Effector memory CD8-positive, alpha-beta T cell (primary cell): ENCODE results near the gene SESN2.
"Not testable (repeated sequence)": the region's sequence is repeated elsewhere in the genome, so short reads cannot be mapped to it uniquely, and the experiment has no call there.

ENCODE experiments used
- ATAC-seq: fragments of 150-1000 bp; cut with Tn5 transposase; replicated peaks from 2 replicates; pipeline ENCODE4 v1.10.0; 2021; ENCODE audit warnings: mild to moderate bottlenecking, moderate library complexity
- DNase-seq, 3 experiments: peaks; one replicate each; pipeline ENCODE4 v3.0.0; 2021
- H3K27ac Mint-ChIP-seq, 2 donors: one replicate each; pipeline ENCODE4 v1.8.0; 2022; ENCODE audit warnings: mild to moderate bottlenecking in 2 of 2, mixed read lengths in 2 of 2, moderate library complexity in 2 of 2
- H3K27me3 Mint-ChIP-seq, 2 donors: one replicate each; pipeline ENCODE4 v1.8.0; 2022; ENCODE audit warnings: mixed read lengths in 2 of 2
- H3K36me3 Mint-ChIP-seq: one replicate; pipeline ENCODE4 v1.8.0; 2022; ENCODE audit warnings: mild to moderate bottlenecking, moderate library complexity, mixed read lengths; ENCODE audit not compliant: insufficient read depth
- H3K4me1 Mint-ChIP-seq, 2 donors: one replicate each; pipeline ENCODE4 v1.8.0; 2022; ENCODE audit warnings: low read depth in 2 of 2, mixed read lengths in 2 of 2
- H3K4me3 Mint-ChIP-seq, 2 donors: one replicate each; pipeline ENCODE4 v1.8.0; 2022; ENCODE audit warnings: mild to moderate bottlenecking in 2 of 2, mixed read lengths in 2 of 2, moderate library complexity in 2 of 2
- H3K9me3 Mint-ChIP-seq, 2 donors: one replicate each; pipeline ENCODE4 v1.8.0; 2022; ENCODE audit warnings: mixed read lengths in 2 of 2

Gene SESN2

DNA sequence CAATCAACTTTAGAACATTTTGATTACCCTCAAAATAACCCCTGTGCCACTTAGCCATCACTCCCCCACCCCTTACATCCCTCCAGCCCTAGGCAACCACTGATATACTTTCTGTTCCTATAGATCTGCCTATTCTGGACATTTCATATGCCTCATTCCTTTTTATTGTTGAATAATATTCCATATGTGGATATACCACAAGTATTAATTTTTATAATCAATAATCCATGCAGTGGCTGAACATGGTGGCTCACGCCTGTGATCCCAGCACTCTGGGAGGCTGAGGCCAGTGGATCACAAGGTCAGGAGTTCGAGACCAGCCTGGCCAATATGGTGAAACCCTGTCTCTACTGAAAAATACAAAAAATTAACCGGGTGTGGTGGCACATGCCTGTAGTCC, 49.4 kb downstream of the SESN2 start:
- Mint-ChIP-seq H3K9me3 (no peaks in the 10 kb centered on the region), H3K27ac (no peak overlapping the region), H3K36me3 (no peaks in the 10 kb centered on the region), H3K4me1 (no peaks in the 10 kb centered on the region), H3K27me3 (peaks cover 0 to 7% of the 10 kb centered on the region in 2 donors), H3K4me3 (no peak overlapping the region)
- no peak for ATAC-seq
- no peak for DNase-seq

DNA sequence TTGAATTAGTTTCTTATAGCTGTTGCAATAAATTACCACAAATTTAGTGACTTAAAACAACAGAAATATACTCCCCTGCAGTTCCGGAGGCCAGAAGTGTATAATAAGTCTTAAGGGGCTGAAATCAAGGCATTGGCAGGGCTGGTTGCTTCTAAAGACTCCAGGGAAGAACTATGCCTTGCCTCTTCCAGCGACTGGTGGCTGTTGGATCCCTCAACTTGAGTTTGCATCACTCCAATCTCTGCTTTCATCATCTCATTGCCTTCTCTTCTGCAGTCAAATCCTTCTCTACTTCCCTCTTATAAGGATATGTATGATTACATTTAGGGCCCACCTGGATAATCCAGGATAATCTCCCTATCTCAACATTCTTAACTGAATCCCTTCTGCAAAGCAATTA, 50.4 kb downstream of the SESN2 start:
- no peaks in the 10 kb centered on the region for H3K9me3 Mint-ChIP-seq
- H3K4me3 Mint-ChIP-seq = no peak overlapping the region
- DNase-seq (no peak), ATAC-seq (no peak)
- no peaks in the 10 kb centered on the region for H3K4me1 Mint-ChIP-seq
- H3K27ac Mint-ChIP-seq = no peak overlapping the region
- peaks cover 0 to 7% of the 10 kb centered on the region in 2 donors for H3K27me3 Mint-ChIP-seq
- no peaks in the 10 kb centered on the region for H3K36me3 Mint-ChIP-seq

DNA sequence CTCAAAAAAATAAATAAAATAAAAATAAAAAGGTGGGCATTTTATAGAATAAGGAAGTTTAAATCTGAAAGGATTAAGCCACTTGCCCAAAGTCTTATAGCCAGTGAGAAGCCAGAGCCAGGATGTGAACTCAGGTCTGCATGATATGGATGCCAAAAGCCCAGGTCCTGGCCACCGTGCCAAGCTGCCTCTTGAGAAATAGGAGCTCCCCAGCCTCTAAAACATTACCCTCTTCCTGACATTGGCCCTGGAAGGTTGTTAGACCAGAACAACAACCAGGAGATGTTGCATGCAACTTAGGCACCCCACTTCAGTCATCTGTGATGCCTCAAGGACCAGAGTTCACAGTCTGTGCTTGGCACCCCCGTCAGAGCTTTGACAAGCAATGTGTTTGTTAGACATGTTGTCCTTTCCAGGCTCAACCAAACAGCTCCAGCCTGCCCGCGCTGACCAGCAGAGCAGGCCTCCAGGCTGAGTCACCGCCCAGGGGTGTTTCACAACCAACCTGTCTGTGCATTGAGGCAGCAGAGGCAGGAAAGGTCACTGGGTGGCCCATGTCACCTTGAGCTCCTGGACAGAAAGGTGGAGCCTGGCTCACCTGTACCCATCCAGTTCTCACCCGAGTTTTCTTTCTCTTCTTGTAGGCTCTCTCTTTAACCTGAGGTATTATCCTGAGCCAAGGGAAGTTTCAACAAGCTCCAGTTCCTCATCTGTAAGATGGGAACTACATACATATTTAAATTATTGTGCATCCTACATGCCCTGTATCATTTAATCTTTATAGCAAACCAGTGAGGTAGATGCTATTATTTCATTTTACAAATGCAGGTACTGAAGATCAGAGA, 54.6 kb downstream of the SESN2 start:
- Mint-ChIP-seq H3K4me3 (no peak overlapping the region), H3K27ac (no peak overlapping the region), H3K4me1 (no peaks in the 10 kb centered on the region), H3K9me3 (no peaks in the 10 kb centered on the region), H3K27me3 (peaks cover 0 to 7% of the 10 kb centered on the region in 2 donors), H3K36me3 (no peaks in the 10 kb centered on the region)
- ATAC-seq (no peak), DNase-seq (no peak)

DNA sequence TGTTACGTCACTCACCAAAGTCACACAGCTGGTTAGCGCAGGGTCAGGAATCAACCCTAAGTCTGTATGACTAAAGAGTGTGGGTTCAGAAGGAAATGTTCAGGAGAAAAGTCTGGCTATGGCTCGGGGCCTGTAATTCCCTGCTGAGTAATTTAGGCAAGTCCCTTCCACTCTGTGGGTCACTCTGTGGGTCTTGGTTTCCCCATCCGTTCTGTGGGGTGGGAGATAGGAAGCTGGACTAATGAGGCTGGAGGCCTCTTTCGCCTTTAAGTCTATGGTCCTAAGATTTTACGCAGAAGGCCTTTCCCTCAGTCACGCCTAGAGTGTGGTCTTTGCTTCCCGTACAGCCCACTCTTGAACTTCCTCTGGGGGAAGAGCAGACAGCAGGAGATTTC, 55.2 kb downstream of the SESN2 start:
- Mint-ChIP-seq H3K4me3 (no peak overlapping the region), H3K4me1 (no peaks in the 10 kb centered on the region), H3K9me3 (no peaks in the 10 kb centered on the region), H3K27me3 (peaks cover 0 to 7% of the 10 kb centered on the region in 2 donors), H3K27ac (peak overlapping the region in 1 of 2 donors; percentile 8), H3K36me3 (no peaks in the 10 kb centered on the region)
- DNase-seq = no peak
- no peak for ATAC-seq

DNA sequence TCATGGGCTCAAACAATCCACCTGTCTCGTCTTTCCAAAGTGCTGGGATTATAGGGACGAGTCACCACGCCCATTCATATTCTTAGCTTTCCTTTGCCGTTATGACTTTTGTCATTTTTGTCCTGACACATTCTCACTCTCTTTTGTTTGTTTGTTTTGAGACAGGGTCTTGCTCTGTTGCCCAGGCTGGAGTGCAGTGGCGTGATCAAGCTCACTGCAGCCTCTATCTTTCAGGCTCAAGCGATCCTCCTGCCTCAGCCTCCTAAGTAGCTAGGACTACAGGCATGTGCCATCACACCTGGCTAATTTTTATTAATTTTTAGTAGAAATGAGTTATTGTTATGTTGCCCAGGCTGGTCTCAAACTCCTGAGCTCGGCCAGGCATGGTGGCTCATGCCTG, 57.7 kb downstream of the SESN2 start:
- DNase-seq = no peak
- no peak for ATAC-seq
- no peaks in the 10 kb centered on the region for H3K27me3 Mint-ChIP-seq
- H3K9me3 Mint-ChIP-seq = no peaks in the 10 kb centered on the region
- no peaks in the 10 kb centered on the region for H3K4me1 Mint-ChIP-seq
- H3K27ac Mint-ChIP-seq = no peak overlapping the region
- no peak overlapping the region for H3K4me3 Mint-ChIP-seq
- peaks cover 3% of the 10 kb centered on the region for H3K36me3 Mint-ChIP-seq

DNA sequence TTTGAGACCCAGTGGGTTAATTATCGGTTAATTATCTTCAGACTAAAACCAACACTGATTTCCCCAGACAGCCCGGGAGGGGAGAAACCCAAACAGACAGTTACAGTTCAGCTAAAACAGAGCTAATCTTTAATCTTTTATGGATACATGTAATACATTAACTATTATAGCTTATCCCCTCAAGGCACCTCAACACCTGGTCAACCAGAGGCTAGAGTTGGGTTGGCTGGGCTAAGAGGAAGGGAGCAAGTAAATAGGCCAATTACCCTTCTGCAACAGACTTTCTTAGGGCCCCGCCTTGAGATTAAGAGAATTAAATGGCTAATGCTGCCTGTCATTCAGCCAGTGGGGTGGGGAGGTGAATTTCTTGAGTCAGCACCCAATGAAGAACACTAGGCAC, 62.9 kb downstream of the SESN2 start:
- H3K27ac Mint-ChIP-seq = no peak overlapping the region
- H3K9me3 Mint-ChIP-seq = no peaks in the 10 kb centered on the region
- no peaks in the 10 kb centered on the region for H3K4me1 Mint-ChIP-seq
- ATAC-seq (no peak), DNase-seq (no peak)
- H3K27me3 Mint-ChIP-seq = no peaks in the 10 kb centered on the region
- H3K4me3 Mint-ChIP-seq = no peak overlapping the region
- peaks cover 3% of the 10 kb centered on the region for H3K36me3 Mint-ChIP-seq

DNA sequence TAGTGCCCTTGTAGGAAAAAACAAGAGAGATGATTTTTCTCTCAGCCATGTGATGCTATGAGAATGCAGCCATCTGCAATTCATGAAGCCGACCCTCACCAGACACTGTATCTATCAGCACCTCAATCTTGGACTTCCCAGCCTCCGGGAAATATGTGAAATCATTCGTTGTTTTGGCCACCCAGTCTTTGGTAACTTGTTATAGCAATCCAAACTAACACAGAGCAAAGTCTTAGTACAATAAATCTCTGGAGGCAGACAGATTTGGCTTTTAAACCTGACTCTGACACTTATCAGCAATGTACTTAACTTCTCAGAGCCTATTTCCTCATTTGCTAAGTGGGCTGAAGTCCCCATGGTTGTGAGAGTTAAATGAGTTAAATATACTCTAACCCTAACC, 64.4 kb downstream of the SESN2 start:
- no peak overlapping the region for H3K4me3 Mint-ChIP-seq
- no peaks in the 10 kb centered on the region for H3K27me3 Mint-ChIP-seq
- H3K4me1 Mint-ChIP-seq = peaks cover 5 to 6% of the 10 kb centered on the region in 2 donors
- DNase-seq = no peak
- no peaks in the 10 kb centered on the region for H3K9me3 Mint-ChIP-seq
- ATAC-seq = no peak
- no peak overlapping the region for H3K27ac Mint-ChIP-seq
- peaks cover 11% of the 10 kb centered on the region for H3K36me3 Mint-ChIP-seq

DNA sequence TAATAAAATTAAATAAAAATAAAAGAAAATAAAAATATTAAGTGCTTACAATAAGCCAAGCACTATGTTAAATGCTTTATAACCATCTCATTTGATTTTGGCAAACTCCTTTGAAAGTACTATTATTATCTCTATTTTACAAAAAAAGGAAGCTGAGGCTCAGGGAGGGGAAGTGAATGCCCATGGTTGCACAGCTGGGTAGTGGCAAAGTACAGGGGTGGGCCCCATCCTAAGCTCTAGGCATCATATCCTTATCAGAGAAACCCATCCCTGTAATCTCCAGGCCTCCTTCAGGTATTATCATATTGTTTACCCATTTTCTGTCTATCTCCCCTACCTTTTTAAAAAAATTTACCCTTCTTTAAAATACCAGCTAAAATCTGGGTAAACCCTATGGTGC, 67.2 kb downstream of the SESN2 start:
- H3K36me3 Mint-ChIP-seq = peaks cover 28% of the 10 kb centered on the region
- peaks cover 13% of the 10 kb centered on the region in 2 donors for H3K4me1 Mint-ChIP-seq
- no peaks in the 10 kb centered on the region for H3K27me3 Mint-ChIP-seq
- DNase-seq (no peak), ATAC-seq (no peak)
- H3K9me3 Mint-ChIP-seq = no peaks in the 10 kb centered on the region
- H3K4me3 Mint-ChIP-seq = no peak overlapping the region
- no peak overlapping the region for H3K27ac Mint-ChIP-seq

DNA sequence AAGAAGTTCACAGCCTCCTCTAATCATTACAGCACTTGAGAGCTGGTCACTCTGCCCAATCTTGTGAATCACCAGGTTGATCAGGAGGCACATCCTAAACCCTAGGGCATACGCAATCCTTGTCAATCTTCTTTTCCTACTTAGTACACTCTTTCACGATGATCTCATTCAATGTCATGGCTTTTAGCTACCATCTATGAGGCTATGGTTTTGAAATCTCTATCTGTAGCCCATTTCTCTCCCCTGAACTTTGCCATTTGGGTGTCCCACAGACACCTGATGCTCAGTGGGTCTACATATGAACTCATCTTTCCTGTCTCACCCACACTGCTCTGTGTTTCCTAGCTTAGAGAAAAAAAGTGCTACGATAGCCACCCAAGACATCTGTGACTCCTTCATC, 67.7 kb downstream of the SESN2 start:
- H3K36me3 Mint-ChIP-seq = peaks cover 31% of the 10 kb centered on the region
- peaks cover 13% of the 10 kb centered on the region in 2 donors for H3K4me1 Mint-ChIP-seq
- no peaks in the 10 kb centered on the region for H3K9me3 Mint-ChIP-seq
- no peaks in the 10 kb centered on the region for H3K27me3 Mint-ChIP-seq
- DNase-seq (no peak), ATAC-seq (no peak)
- H3K27ac Mint-ChIP-seq = no peak overlapping the region
- no peak overlapping the region for H3K4me3 Mint-ChIP-seq

DNA sequence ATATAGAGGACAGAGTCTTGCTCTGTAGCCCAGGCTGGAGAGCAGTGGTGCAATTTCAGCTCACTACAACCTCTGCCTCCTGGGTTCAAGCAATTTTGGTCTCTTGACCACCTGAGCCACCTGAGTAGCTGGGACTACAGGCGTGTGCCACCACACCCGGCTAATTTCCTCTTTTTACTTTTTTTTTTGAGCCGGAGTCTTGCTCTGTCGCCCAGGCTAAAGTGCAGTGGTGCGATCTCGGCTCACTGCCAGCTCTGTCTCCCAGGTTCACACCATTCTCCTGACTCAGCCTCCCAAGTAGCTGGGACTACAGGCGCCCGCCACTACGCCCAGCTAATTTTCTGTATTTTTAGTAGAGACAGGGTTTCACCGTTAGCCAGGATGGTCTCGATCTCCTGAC, 68.1 kb downstream of the SESN2 start:
- not testable (repeated sequence) for H3K27ac Mint-ChIP-seq, ATAC-seq

DNA sequence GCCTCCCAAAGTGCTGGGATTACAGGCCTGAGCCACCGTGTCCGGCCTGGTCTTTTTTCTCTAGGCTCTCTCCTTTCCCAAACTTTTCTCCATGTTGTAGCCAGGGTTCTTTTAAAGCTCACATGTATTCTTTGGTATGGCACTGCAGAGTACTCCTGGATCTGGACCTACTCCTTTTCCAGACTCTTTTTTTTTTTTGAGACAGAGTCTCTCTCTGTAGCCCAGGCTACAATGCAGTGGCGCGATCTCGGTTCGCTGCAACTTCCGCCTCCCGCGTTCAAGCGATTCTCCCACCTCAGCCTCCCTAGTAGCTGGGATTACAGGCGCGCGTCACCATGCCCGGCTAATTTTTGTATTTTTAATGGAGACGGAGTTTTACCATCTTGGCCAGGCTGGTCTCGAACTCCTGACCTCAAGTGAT, 68.9 kb downstream of the SESN2 start:
- Mint-ChIP-seq H3K9me3 (no peaks in the 10 kb centered on the region), H3K4me3 (peak overlapping the region; percentile 95 to 98), H3K27me3 (no peaks in the 10 kb centered on the region), H3K36me3 (peaks cover 37% of the 10 kb centered on the region), H3K4me1 (peaks cover 20 to 22% of the 10 kb centered on the region in 2 donors), H3K27ac (peak overlapping the region; percentile 99)
- ATAC-seq = no peak
- no peak for DNase-seq

More for the DNA sequence above, 68.1 kb downstream of the SESN2 start:
- H3K9me3 Mint-ChIP-seq, H3K27me3 Mint-ChIP-seq, DNase-seq: not testable (repeated sequence)
- Mint-ChIP-seq H3K4me3 (peak overlapping the region in 1 of 2 donors; percentile 98), H3K36me3 (peaks cover 34% of the 10 kb centered on the region), H3K4me1 (peaks cover 13 to 15% of the 10 kb centered on the region in 2 donors)

DNA sequence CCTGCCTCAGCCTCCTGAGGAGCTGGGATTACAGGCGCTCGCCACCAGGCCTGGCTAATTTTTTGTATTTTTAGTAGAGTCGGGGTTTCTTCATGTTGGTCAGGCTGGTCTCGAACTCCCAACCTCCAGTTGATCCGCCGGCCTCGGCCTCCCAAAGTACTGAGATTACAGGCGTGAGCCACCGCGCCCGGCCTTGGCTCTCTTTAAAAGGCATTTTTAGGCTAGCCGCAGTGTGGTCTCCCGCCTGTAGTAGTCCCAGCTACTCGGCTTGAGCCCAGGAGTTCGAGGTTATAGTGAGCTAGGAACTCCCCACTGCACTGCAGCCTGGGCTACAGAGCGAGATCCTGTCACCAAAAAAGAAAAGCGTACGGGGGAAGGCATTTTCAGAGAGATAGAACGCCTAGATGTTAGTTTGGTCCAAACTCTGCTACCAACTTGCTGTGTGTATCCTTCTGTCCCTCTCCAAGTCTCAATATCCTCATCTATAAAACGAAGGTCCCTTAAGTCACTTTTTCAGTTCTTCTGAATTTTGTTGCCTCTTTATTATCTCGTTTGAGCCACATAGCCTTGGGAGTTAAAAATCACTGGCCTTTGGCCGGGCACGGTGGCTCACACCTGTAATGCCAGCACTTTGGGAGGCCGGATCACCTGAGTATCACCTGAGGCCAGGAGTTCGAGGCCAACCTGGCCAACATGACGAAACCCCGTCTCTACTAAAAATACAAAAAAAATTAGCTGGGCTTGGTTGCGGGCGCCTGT, 70.3 kb downstream of the SESN2 start:
- Mint-ChIP-seq H3K36me3 (peaks cover 50% of the 10 kb centered on the region), H3K9me3 (no peaks in the 10 kb centered on the region), H3K27ac (peak overlapping the region; percentile 99), H3K27me3 (no peaks in the 10 kb centered on the region), H3K4me1 (peaks cover 21 to 22% of the 10 kb centered on the region in 2 donors), H3K4me3 (peak overlapping the region; percentile 95 to 98)
- ATAC-seq (peak; percentile 39), DNase-seq (no peak)
